H9 (cell line): ENCODE data around the gene CORO1C. TPM values are rescaled to one million over a fixed set of nuclear protein-coding genes. Genes with fewer than 3 reads are reported as not detected.

Experiments
- DNase-seq: peaks from one replicate; pipeline ENCODE4 v3.0.0-alpha.2; 2017
- H2AFZ ChIP-seq: one replicate; pipeline ENCODE4 v1.6.1; 2013; ENCODE audit warnings: mild to moderate bottlenecking, low read length, control low read depth, moderate library complexity
- H2AK5ac ChIP-seq: 2 replicates; pipeline ENCODE4 v1.6.1; 2013; ENCODE audit warnings: low read length, control low read depth, mixed read lengths; ENCODE audit not compliant: insufficient read length
- H2BK120ac ChIP-seq: one replicate; pipeline ENCODE4 v1.6.1; 2013; ENCODE audit warnings: low read depth, mild to moderate bottlenecking, low read length, control low read depth, inconsistent platforms; ENCODE audit not compliant: poor library complexity, severe bottlenecking
- H2BK12ac ChIP-seq: 2 replicates; pipeline ENCODE4 v1.6.1; 2013; ENCODE audit warnings: low read length, control low read depth, mixed read lengths, low read depth; ENCODE audit not compliant: insufficient read length
- H2BK15ac ChIP-seq: 2 replicates; pipeline ENCODE4 v1.6.1; 2013; ENCODE audit warnings: low read depth, low read length, control low read depth
- H2BK20ac ChIP-seq: one replicate; pipeline ENCODE4 v1.6.1; 2013; ENCODE audit warnings: low read depth, mild to moderate bottlenecking, low read length, control low read depth, inconsistent platforms; ENCODE audit not compliant: poor library complexity, severe bottlenecking
- H2BK5ac ChIP-seq: 2 replicates; pipeline ENCODE4 v1.6.1; 2013; ENCODE audit warnings: low read length, control low read depth, mixed read lengths; ENCODE audit not compliant: insufficient read length
- H3K14ac ChIP-seq: 2 replicates; pipeline ENCODE4 v1.6.1; 2013; ENCODE audit warnings: low read length, control low read depth; ENCODE audit not compliant: insufficient read depth
- H3K18ac ChIP-seq: 2 replicates; pipeline ENCODE4 v1.6.1; 2013; ENCODE audit warnings: low read depth, mild to moderate bottlenecking, mixed read lengths, low read length, control low read depth; ENCODE audit not compliant: insufficient read length
- H3K23ac ChIP-seq: 2 replicates; pipeline ENCODE4 v1.6.1; 2013; ENCODE audit warnings: low read length, control low read depth, mixed read lengths, low read depth; ENCODE audit not compliant: insufficient read length
- H3K23me2 ChIP-seq: 2 replicates; pipeline ENCODE4 v1.6.1; 2013; ENCODE audit warnings: low read depth, mild to moderate bottlenecking, mixed read lengths, low read length, control low read depth; ENCODE audit not compliant: insufficient read length, poor library complexity, severe bottlenecking
- H3K27ac ChIP-seq: 2 replicates; pipeline ENCODE4 v1.5.1; 2013; ENCODE audit warnings: low read length, control low read depth, mixed read lengths, low read depth; ENCODE audit not compliant: insufficient read length
- H3K27me3 ChIP-seq: 2 replicates; pipeline ENCODE4 v1.6.1; 2013; ENCODE audit warnings: low read length, control low read depth, inconsistent platforms; ENCODE audit not compliant: insufficient read depth
- H3K4ac ChIP-seq: 2 replicates; pipeline ENCODE4 v1.6.1; 2013; ENCODE audit warnings: low read depth, mild to moderate bottlenecking, control low read depth, inconsistent platforms, low read length, moderate library complexity
- H3K4me1 ChIP-seq: 2 replicates; pipeline ENCODE4 v1.6.1; 2013; ENCODE audit warnings: low read length, control low read depth, inconsistent platforms; ENCODE audit not compliant: insufficient read depth
- H3K4me2 ChIP-seq: 2 replicates; pipeline ENCODE4 v1.6.1; 2013; ENCODE audit warnings: low read length, control low read depth, mixed read lengths; ENCODE audit not compliant: insufficient read length, insufficient read depth
- H3K56ac ChIP-seq: 2 replicates; pipeline ENCODE4 v1.6.1; 2013; ENCODE audit warnings: low read depth, mild to moderate bottlenecking, mixed read lengths, low read length, control low read depth; ENCODE audit not compliant: insufficient read length
- H3K79me1 ChIP-seq: 2 replicates; pipeline ENCODE4 v1.6.1; 2013; ENCODE audit warnings: low read depth, mild to moderate bottlenecking, moderate library complexity, low read length, control low read depth, inconsistent platforms; ENCODE audit not compliant: insufficient read depth, poor library complexity, severe bottlenecking
- H3K79me2 ChIP-seq: 2 replicates; pipeline ENCODE4 v1.6.1; 2013; ENCODE audit warnings: low read length, control low read depth, inconsistent platforms; ENCODE audit not compliant: insufficient read depth
- H3K9ac ChIP-seq: 2 replicates; pipeline ENCODE4 v1.6.1; 2013; ENCODE audit warnings: low read length, control low read depth, mixed read lengths; ENCODE audit not compliant: insufficient read length; ENCODE audit errors: extremely low read depth
- H3K9me3 ChIP-seq: one replicate; pipeline ENCODE4 v1.6.1; 2013; ENCODE audit warnings: low read depth, low read length, inconsistent platforms; ENCODE audit not compliant: control insufficient read depth
- H3T11ph ChIP-seq: one replicate; pipeline ENCODE4 v1.6.1; 2013; ENCODE audit warnings: mild to moderate bottlenecking, low read length, control low read depth, inconsistent platforms
- H4K20me1 ChIP-seq: one replicate; pipeline ENCODE4 v1.6.1; 2013; ENCODE audit not compliant: control insufficient read depth, insufficient read length, insufficient read depth
- H4K5ac ChIP-seq: 2 replicates; pipeline ENCODE4 v1.6.1; 2013; ENCODE audit warnings: low read depth, mild to moderate bottlenecking, mixed read lengths, low read length, control low read depth; ENCODE audit not compliant: insufficient read length
- H4K8ac ChIP-seq: replicated peaks from 2 replicates; pipeline ENCODE4 v1.6.1; 2013; ENCODE audit warnings: low read length, control low read depth, mixed read lengths, low read depth; ENCODE audit not compliant: insufficient read length
- H4K91ac ChIP-seq: 2 replicates; pipeline ENCODE4 v1.6.1; 2013; ENCODE audit warnings: low read depth, mild to moderate bottlenecking, moderate library complexity, mixed read lengths, low read length, control low read depth; ENCODE audit not compliant: insufficient read length
- H3K27ac Mint-ChIP-seq, 3 experiments: 2 replicates in 2 of 3; 3 replicates in 1 of 3; pipeline ENCODE4 v1.8.0; 2020 to 2021; ENCODE audit warnings: mixed read lengths in 3 of 3, mild to moderate bottlenecking in 1 of 3, moderate library complexity in 1 of 3
- H3K27me3 Mint-ChIP-seq: 2 replicates; pipeline ENCODE4 v1.8.0; 2021; ENCODE audit warnings: low read depth, mild to moderate bottlenecking, moderate library complexity, mixed read lengths
- H3K36me3 Mint-ChIP-seq, 3 experiments: 2 replicates in 2 of 3; 3 replicates in 1 of 3; pipeline ENCODE4 v1.8.0; 2020 to 2021; ENCODE audit warnings: low read depth in 3 of 3, mixed read lengths in 3 of 3; ENCODE audit not compliant: insufficient read depth in 1 of 3
- H3K4me1 Mint-ChIP-seq, 2 experiments: 2 replicates each; pipeline ENCODE4 v1.8.0; 2020; ENCODE audit warnings: mixed read lengths in 2 of 2
- H3K4me3 Mint-ChIP-seq, 2 experiments: 2 replicates in 1 of 2; 3 replicates in 1 of 2; pipeline ENCODE4 v1.8.0; 2020 to 2021; ENCODE audit warnings: mild to moderate bottlenecking in 2 of 2, mixed read lengths in 2 of 2, moderate library complexity in 1 of 2
- H3K9me3 Mint-ChIP-seq, 2 experiments: 2 replicates in 1 of 2; 3 replicates in 1 of 2; pipeline ENCODE4 v1.8.0; 2020; ENCODE audit warnings: mild to moderate bottlenecking in 2 of 2, mixed read lengths in 2 of 2, moderate library complexity in 1 of 2
- WGBS: extraction: QIAGEN DNeasy Blood & Tissue Kit; methylation state at CpG from one replicate; pipeline ENCODE4 v1.1.7; 2013; ENCODE audit warnings: missing lambda C conversion rate, low lambda C conversion rate, mixed read lengths; ENCODE audit not compliant: insufficient read length; ENCODE audit errors: extremely low coverage; 5-methylcytosine and 5-hydroxymethylcytosine counted together
- total RNA-seq: library from RNA; stranded (reverse); gene quantifications from 2 replicates; pipeline ENCODE4 v1.2.1, GENCODE V29; 2021
- TF ChIP-seq, protein P1 (sequence below): fragments of 200-600 bp; sonication (generic); conservative IDR thresholded peaks from 3 replicates; pipeline ENCODE4 v1.8.0; 2021; ENCODE audit warnings: antibody characterized with exemption, mild to moderate bottlenecking

Gene CORO1C
- total RNA-seq, 1 experiment from 2014 or later = 154 TPM

GRCh38 chr12:108622921-108623514 is 108.3 kb downstream of the CORO1C start:
- Histone ChIP-seq H3K9me3 (no peaks in the 10 kb centered on the region), H4K20me1 (no peaks in the 10 kb centered on the region), H3T11ph (no peak overlapping the region), H2BK12ac (no peak overlapping the region), H4K5ac (no peak overlapping the region), H3K4me2 (no peak overlapping the region), H3K79me2 (no peaks in the 10 kb centered on the region), H2BK5ac (no peak overlapping the region), H4K8ac (no peak overlapping the region), H3K18ac (peak overlapping the region; percentile 45), H3K9ac (no peak overlapping the region), H3K14ac (no peak overlapping the region; the same call in 1 of the 2 replicates), H3K4ac (no peak overlapping the region), H3K27me3 (no peaks in the 10 kb centered on the region), H3K4me1 (peaks cover 3% of the 10 kb centered on the region; the same call in 1 of the 2 replicates), H3K79me1 (no peaks in the 10 kb centered on the region), H2BK20ac (no peak overlapping the region), H2AFZ (no peak overlapping the region), H2AK5ac (no peak overlapping the region), H3K56ac (no peak overlapping the region), H3K23ac (no peak overlapping the region), H3K27ac (no peak overlapping the region), H2BK15ac (no peak overlapping the region), H2BK120ac (no peak overlapping the region), H4K91ac (no peak overlapping the region), H3K23me2 (no peaks in the 10 kb centered on the region)
- TF ChIP-seq, protein P1, sequence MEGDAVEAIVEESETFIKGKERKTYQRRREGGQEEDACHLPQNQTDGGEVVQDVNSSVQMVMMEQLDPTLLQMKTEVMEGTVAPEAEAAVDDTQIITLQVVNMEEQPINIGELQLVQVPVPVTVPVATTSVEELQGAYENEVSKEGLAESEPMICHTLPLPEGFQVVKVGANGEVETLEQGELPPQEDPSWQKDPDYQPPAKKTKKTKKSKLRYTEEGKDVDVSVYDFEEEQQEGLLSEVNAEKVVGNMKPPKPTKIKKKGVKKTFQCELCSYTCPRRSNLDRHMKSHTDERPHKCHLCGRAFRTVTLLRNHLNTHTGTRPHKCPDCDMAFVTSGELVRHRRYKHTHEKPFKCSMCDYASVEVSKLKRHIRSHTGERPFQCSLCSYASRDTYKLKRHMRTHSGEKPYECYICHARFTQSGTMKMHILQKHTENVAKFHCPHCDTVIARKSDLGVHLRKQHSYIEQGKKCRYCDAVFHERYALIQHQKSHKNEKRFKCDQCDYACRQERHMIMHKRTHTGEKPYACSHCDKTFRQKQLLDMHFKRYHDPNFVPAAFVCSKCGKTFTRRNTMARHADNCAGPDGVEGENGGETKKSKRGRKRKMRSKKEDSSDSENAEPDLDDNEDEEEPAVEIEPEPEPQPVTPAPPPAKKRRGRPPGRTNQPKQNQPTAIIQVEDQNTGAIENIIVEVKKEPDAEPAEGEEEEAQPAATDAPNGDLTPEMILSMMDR = no peak
- Mint-ChIP-seq H3K9me3 (no peaks in the 10 kb centered on the region; a peak in 2 of 5 replicates), H3K27me3 (no peaks in the 10 kb centered on the region), H3K4me1 (peaks cover 28 to 32% of the 10 kb centered on the region in 2 experiments), H3K4me3 (no peak overlapping the region), H3K36me3 (peaks cover 0 to 2% (median 0%) of the 10 kb centered on the region in 3 experiments; a peak in 2 of 7 replicates), H3K27ac (no peak overlapping the region)
- WGBS = no CpG with 5 or more reads among the region's 14 CpGs
- DNase-seq = no peak
